NT2/D1 (cell line): Measurements from ENCODE around the gene SPA17.

ENCODE experiments used
- DNase-seq: peaks from one replicate; pipeline ENCODE4 v3.0.0-alpha.2; 2011; ENCODE audit warnings: low read depth, low spot score
- H3K27me3 ChIP-seq: 2 replicates; pipeline ENCODE4 v1.6.0; 2011; ENCODE audit warnings: mild to moderate bottlenecking; ENCODE audit not compliant: insufficient read length, insufficient read depth
- H3K36me3 ChIP-seq: 2 replicates; pipeline ENCODE4 v1.6.1; 2011; ENCODE audit warnings: mild to moderate bottlenecking, low read length, mixed read lengths; ENCODE audit not compliant: insufficient read depth, insufficient read length
- H3K4me1 ChIP-seq: 2 replicates; pipeline ENCODE4 v1.5.1; 2011; ENCODE audit not compliant: insufficient read depth, insufficient read length
- H3K4me3 ChIP-seq: 2 replicates; pipeline ENCODE4 v1.5.1; 2011; ENCODE audit warnings: low read depth; ENCODE audit not compliant: insufficient read length
- H3K9ac ChIP-seq: 2 replicates; pipeline ENCODE4 v1.6.0; 2011; ENCODE audit warnings: low read depth; ENCODE audit not compliant: insufficient read length
- H3K9me3 ChIP-seq: 2 replicates; pipeline ENCODE4 v1.5.1; 2011; ENCODE audit warnings: mild to moderate bottlenecking, low read length; ENCODE audit not compliant: insufficient read depth
- SUZ12 ChIP-seq: IDR thresholded peaks from 2 replicates; pipeline ENCODE4 v1.6.1; 2011; ENCODE audit not compliant: insufficient read length, insufficient read depth; ENCODE audit errors: extremely low read depth
- YY1 ChIP-seq: IDR thresholded peaks from 2 replicates; pipeline ENCODE4 v1.6.1; 2011; ENCODE audit not compliant: insufficient read length, insufficient read depth
- ZNF274 ChIP-seq: IDR thresholded peaks from 2 replicates; pipeline ENCODE4 v1.6.1; 2011; ENCODE audit warnings: mild to moderate bottlenecking, low read depth, low read length

SPA17 gene

GRCh38 chr11:124663861-124664260 is 9.8 kb upstream of the SPA17 start:
- no peaks in the 10 kb centered on the region for H3K4me1 ChIP-seq
- no peaks in the 10 kb centered on the region for H3K9me3 ChIP-seq
- H3K4me3 ChIP-seq = no peak overlapping the region
- TF ChIP-seq YY1 (no peak), ZNF274 (no peak), SUZ12 (no peak)
- H3K9ac ChIP-seq = no peak overlapping the region
- H3K27me3 ChIP-seq = no peaks in the 10 kb centered on the region
- H3K36me3 ChIP-seq = no peaks in the 10 kb centered on the region
- no peak for DNase-seq

GRCh38 chr11:124667601-124668000 is 6.1 kb upstream of the SPA17 start:
- peaks cover 5% of the 10 kb centered on the region for H3K27me3 ChIP-seq
- H3K9ac ChIP-seq = no peak overlapping the region
- no peaks in the 10 kb centered on the region for H3K4me1 ChIP-seq
- DNase-seq = no peak
- no peak overlapping the region for H3K4me3 ChIP-seq
- no peaks in the 10 kb centered on the region for H3K9me3 ChIP-seq
- no peak for TF ChIP-seq ZNF274
- TF ChIP-seq SUZ12 = no peak
- no peak for TF ChIP-seq YY1
- no peaks in the 10 kb centered on the region for H3K36me3 ChIP-seq

GRCh38 chr11:124669193-124669592 is 4.5 kb upstream of the SPA17 start:
- Histone ChIP-seq H3K4me3 (no peak overlapping the region), H3K27me3 (peaks cover 10% of the 10 kb centered on the region), H3K36me3 (no peaks in the 10 kb centered on the region), H3K9ac (no peak overlapping the region), H3K9me3 (no peaks in the 10 kb centered on the region), H3K4me1 (no peaks in the 10 kb centered on the region)
- DNase-seq = no peak
- TF ChIP-seq ZNF274 = no peak

GRCh38 chr11:124670732-124671131 is 3.0 kb upstream of the SPA17 start:
- peaks cover 10% of the 10 kb centered on the region for H3K27me3 ChIP-seq
- no peak overlapping the region for H3K4me3 ChIP-seq
- no peaks in the 10 kb centered on the region for H3K36me3 ChIP-seq
- no peak for DNase-seq
- no peak for TF ChIP-seq ZNF274
- no peak for TF ChIP-seq SUZ12
- no peak for TF ChIP-seq YY1
- no peaks in the 10 kb centered on the region for H3K4me1 ChIP-seq
- H3K9me3 ChIP-seq = no peaks in the 10 kb centered on the region
- no peak overlapping the region for H3K9ac ChIP-seq

- Histone ChIP-seq H3K4me3 (peak overlapping the region; percentile 77), H3K9me3 (no peaks in the 10 kb centered on the region), H3K27me3 (peaks cover 10% of the 10 kb centered on the region), H3K36me3 (no peaks in the 10 kb centered on the region), H3K4me1 (no peaks in the 10 kb centered on the region), H3K9ac (peak overlapping the region; percentile 85)
- DNase-seq = no peak
- TF ChIP-seq SUZ12 = no peak
- TF ChIP-seq YY1 = no peak
- no peak for TF ChIP-seq ZNF274
These were observed 1.0 kb upstream of the SPA17 start for GRCh38 chr11:124672536-124673215.

- Histone ChIP-seq H3K4me3 (peak overlapping the region; percentile 77), H3K4me1 (no peaks in the 10 kb centered on the region), H3K9ac (peak overlapping the region; percentile 64), H3K9me3 (no peaks in the 10 kb centered on the region), H3K27me3 (peaks cover 10% of the 10 kb centered on the region), H3K36me3 (no peaks in the 10 kb centered on the region)
- TF ChIP-seq SUZ12 (no peak), YY1 (no peak), ZNF274 (no peak)
- DNase-seq = no peak
These were observed 439 bp downstream of the SPA17 start for GRCh38 chr11:124674168-124674517.

- H3K4me1 ChIP-seq = no peaks in the 10 kb centered on the region
- peak overlapping the region; percentile 64 for H3K9ac ChIP-seq
- peaks cover 10% of the 10 kb centered on the region for H3K27me3 ChIP-seq
- H3K36me3 ChIP-seq = no peaks in the 10 kb centered on the region
- H3K9me3 ChIP-seq = no peaks in the 10 kb centered on the region
- peak overlapping the region; percentile 77 for H3K4me3 ChIP-seq
- no peak for DNase-seq
- no peak for TF ChIP-seq SUZ12
- no peak for TF ChIP-seq ZNF274
- no peak for TF ChIP-seq YY1
These were observed 867 bp downstream of the SPA17 start for GRCh38 chr11:124674571-124674970.

GRCh38 chr11:124676386-124676785 is 2.7 kb downstream of the SPA17 start:
- DNase-seq = no peak
- no peaks in the 10 kb centered on the region for H3K4me1 ChIP-seq
- peaks cover 10% of the 10 kb centered on the region for H3K27me3 ChIP-seq
- no peaks in the 10 kb centered on the region for H3K36me3 ChIP-seq
- H3K9me3 ChIP-seq = no peaks in the 10 kb centered on the region
- no peak overlapping the region for H3K4me3 ChIP-seq
- no peak overlapping the region for H3K9ac ChIP-seq
- TF ChIP-seq YY1 = no peak
